ENCODE measurements around the gene SGIP1. TPM values are rescaled to one million over a fixed set of nuclear protein-coding genes. Genes with fewer than 3 reads are reported as not detected.
A peak's percentile ranks its signal among the peaks of the same experiment; 100 is the strongest.

SGIP1 gene
- total RNA-seq, 2 donors from 2014 or later = 3.4 to 4.9 TPM

DNA sequence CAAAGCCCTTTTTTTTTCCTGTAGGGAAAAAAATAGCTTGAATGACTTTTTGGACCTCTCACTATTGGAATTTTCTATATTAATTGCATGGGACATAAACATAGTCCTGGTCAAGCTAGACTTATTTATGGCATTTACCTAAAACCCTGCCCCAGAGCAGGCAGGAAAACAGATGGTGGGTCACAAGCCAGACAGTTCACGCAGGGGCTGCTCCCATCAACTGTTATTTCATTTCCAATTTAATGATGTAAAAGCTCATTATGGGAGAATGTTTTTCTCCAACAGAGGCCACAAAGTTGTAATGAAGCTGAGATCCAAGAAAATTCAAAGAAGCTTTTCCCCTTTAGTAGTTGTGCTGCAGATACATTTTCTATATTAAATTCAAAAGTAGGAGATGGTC is 99.2 kb downstream of the SGIP1 start:
- DNase-seq = no peak
- intact Hi-C loops (cut with DNase I) = no loop called here
- no peak for ATAC-seq

DNA sequence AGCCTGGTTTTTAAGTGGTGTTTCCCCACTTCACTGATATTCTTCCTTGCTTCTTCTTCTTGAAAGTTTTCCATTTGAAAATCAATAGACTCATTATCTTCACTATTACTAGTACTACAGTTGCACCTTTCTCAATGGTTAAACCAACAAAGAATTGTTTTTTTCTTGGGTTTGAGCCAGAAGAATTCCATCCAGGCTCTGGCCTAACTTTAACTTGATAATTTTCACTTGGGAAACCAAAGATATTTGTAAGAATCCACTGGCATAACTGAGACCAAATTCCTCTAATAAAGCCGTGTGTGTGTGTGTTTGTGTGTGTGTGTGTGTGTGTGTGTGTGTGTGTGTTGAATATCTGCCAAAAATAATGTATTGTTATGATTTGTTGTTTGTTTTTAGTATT is 103.2 kb downstream of the SGIP1 start:
- ATAC-seq = no peak
- intact Hi-C loops (cut with DNase I) = no loop called here
- no peak for DNase-seq

DNA sequence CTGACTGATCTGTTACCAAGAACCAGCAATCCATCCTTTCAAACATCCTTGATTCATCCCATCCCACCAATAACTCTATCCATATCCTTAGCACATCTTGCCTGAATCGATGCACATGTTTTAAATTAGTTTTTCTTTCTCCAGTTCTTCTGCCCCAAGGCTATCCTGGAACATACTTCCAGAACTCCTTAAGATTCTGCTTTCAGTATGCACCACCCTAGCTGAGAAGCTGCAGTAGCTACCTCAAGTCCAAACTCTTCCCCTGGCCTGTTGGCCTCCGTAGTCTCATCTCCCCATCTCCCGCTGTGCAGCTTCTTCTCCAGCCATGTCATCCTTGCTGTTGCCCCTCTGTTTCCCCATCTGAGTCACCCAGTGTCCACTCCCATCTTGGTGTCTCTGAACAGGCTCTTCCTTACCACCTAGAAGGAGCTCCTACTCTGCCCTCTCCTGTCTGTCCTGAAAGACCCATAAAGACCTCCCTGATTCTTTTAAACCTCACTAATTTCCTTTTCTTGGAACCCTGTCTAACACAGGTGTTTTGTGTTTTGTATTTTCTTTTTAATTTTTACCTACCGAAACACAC is 108.0 kb downstream of the SGIP1 start:
- intact Hi-C loops (cut with DNase I) = no loop called here
- ATAC-seq (no peak), DNase-seq (no peak)

DNA sequence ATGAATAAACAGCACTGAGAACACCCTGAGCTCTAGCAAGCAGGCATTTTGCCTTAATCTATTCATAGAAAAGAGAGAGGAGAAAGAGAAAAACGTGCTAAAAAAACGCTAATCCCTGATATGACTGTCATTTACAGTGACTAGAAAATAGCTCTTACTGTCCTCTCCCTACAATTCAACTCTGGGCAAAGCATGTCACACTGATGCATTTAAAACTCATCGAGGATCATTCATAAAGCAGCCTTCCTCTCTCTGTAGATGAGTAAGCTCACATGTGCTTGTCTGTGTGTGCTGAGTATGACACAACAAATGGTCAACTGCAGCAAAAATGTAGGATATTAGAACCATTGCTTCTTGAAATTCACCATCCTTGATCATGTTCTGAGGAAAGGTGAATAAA is 109.0 kb downstream of the SGIP1 start:
- no peak for DNase-seq
- ATAC-seq = no peak
- intact Hi-C loops (cut with DNase I) = no loop called here

DNA sequence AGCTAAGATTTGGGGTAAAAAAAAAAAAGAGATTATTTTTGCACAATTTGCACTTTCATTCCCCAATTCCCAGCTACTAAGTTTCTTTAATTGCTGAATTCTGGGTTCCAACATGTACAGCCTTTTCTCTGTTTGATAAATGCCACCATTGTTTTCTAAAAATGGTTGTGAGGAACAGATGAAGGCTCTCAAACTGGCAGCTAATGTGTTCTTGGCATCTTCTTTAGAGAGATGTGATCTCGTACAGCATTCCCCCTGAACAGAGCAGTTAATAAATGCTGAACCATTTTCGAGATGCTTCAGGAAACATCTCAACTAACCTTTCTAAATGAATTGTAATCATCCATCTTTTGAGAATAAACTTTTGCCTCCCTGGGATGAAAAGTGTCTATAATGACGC is 110.4 kb downstream of the SGIP1 start:
- intact Hi-C loops (cut with DNase I) = no loop called here
- no peak for DNase-seq
- no peak for ATAC-seq

DNA sequence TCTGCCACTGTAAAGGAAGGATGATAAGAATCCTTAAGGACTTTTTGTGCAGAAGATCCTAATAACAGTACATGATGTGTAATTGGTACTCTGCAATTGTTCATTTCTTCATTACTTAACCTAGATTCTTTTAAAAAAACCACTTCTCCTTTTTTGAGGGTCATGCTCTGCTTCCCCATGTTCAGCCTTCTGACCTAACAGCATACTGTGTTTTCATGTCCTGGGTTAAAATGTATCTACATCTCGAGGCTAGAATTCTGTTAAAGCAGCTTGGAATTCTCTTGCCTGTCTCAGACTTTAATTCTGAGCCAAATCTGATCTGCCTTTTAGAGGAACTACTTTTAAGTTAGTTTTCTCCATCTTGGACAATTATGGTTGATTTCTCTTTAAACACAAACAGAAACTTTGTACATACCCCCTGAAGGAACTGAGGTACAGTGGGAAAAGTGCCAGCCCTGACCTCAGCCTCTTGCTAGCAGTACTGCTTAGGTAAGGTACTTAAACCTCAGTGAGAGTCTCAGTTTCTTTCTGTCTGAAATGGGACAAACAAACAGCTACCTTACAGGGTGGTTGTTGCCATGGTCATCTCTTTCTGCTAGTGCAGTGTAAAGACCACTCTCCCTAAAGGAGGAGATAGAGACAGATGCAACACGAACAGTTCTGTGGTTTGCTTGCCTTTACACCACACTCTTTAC is 115.1 kb downstream of the SGIP1 start:
- intact Hi-C loops (cut with DNase I) = no loop called here
- ATAC-seq = no peak
- DNase-seq = no peak

DNA sequence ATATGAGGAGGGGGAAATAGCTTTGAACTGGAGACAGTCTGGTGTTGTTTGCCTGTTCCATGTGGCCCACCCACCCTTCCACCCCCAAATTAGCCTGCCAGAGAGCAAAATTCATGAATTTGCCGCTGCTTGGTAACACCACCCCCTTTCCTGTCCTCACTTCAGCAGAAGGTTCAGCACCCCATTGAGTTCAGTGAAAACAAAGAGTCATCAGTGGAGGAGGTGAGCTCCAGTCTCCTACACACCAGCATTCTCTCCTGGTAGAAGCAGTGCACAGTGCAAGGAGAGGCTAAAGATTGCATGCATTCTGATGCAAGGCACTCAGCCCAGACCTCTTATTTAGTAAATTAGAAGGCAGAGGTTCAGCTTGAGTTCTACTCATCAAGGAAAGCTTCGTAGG is 118.6 kb downstream of the SGIP1 start:
- intact Hi-C loops (cut with DNase I) = no loop called here
- ATAC-seq = no peak
- no peak for DNase-seq

DNA sequence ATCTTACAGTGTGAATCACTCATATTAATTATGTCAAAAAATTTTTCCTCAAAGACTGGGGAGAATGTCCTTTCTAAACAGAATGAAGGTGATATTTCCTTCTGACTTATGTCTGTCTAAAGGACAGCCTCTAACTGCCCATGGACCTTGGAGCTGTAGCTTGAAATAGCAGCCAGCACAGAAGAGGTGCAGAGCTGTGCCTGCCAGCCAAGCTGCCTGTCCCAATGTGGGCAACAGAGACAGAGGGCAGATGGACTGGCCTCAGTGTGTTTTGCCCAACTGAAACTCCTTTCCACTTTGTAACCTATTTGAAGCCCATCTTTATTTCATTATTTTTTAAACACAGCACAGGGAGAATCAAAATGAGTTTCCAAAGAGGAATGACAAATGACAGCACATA is 120.7 kb downstream of the SGIP1 start:
- ATAC-seq = peak; percentile 44 to 62
- intact Hi-C loops (cut with DNase I) = no loop called here
- DNase-seq = no peak

DNA sequence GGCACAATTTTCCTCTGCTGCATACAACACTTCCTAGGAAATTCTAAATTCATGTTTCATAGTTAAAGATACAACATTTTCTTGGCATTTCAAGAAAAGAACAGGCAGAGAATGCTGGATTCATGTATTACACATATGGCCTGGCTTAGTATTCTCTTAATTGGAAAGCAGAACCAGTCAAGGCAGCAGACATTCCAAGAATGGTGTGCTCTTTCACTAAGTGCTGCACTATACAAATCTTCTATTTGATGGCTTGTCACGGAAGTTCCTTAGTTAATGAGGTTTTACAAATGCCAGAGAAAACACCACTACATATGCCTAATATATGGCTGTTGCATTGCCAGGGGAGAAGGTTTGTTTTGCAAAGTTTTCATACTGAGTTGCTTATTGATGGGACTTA is 137.5 kb downstream of the SGIP1 start:
- ATAC-seq (no peak), DNase-seq (no peak)
- intact Hi-C loops (cut with DNase I) = no loop called here

DNA sequence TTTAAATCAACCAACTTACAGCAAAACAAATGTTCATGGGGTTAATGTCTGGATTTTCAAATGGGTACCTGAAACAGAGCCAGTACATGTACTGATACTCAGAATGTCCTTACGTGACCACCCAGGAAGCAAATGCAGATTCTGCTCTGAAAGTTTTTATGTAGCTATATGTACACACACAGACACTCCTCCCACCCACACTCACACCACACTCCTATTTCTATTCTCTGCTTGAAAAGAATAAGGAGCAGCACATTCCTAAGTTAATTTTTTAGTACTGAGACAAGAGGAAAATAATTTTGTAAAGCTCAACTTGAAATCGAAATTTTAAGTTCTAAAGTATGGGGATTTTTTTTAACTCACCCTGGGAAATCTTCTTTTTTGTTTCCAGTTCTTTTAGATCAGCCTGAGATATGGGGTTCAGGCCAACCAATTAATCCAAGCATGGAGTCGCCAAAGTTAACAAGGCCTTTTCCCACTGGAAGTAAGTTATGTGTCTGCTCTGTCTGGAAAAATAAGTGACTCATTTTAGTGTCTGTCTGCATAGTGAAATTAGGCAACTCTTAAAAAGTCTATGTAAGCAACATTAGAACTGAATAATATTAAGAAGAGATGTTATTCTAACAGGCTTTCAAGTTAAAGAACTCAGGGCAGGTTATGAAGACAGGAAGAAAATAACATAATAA is 142.8 kb downstream of the SGIP1 start:
- intact Hi-C loops (cut with DNase I) = no loop called here
- no peak for DNase-seq
- peak; percentile 57 to 94 for ATAC-seq

DNA sequence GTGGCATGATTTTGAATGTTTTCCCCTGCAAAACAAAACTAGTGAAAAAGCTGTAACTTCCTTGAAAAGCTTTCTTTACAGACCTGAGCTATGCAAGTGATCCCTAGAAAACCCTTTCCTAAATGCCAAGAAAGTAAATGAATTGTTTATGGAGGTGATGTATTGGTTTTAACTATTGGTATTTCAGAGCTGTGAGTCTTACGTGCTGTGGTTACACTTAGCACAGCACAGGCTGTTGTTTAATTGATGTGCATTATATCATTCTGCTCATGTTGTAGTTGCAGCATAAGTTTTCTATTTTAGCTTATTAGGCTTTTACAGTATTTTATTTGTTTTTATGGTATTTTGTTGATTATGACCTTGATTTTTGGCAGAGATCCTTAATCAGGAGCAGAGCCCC is 144.2 kb downstream of the SGIP1 start:
- DNase-seq = no peak
- intact Hi-C loops (cut with DNase I) = no loop called here
- ATAC-seq = no peak

DNA sequence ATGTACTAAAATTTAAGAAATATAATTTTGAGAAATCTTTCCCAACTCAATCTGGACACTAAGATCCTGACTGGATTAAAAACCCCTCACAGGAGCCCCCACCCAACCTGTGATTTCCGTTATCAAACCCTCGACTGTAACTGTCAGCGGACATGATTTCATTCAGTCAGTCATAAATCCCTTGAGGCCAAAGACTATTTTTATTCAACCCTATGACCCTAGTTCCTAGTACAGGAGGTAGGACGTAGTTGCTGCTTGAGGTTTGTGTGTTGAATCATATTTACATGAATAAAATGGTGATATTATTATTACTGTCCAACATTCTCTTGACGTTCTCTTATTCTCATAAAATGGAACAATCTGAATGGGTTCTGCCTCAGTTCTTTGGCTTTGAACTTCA is 145.2 kb downstream of the SGIP1 start:
- intact Hi-C loops (cut with DNase I) = no loop called here
- ATAC-seq = no peak
- DNase-seq = no peak

DNA sequence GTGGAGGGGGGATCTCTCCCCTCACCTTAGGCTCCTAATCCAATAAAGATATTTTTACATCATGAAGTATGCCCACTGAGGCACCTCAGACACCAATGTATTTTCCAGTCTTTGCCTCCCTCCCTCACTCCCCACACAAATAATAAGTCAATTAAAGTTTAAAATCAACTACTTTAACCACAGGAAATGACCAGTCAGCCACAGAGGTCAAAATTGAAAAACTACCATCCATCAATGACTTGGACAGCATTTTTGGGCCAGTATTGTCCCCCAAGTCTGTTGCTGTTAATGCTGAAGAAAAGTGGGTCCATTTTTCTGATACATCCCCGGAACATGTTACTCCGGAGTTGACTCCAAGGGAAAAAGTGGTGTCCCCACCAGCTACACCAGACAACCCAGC is 147.7 kb downstream of the SGIP1 start:
- ATAC-seq = no peak
- intact Hi-C loops (cut with DNase I) = no loop called here
- no peak for DNase-seq

DNA sequence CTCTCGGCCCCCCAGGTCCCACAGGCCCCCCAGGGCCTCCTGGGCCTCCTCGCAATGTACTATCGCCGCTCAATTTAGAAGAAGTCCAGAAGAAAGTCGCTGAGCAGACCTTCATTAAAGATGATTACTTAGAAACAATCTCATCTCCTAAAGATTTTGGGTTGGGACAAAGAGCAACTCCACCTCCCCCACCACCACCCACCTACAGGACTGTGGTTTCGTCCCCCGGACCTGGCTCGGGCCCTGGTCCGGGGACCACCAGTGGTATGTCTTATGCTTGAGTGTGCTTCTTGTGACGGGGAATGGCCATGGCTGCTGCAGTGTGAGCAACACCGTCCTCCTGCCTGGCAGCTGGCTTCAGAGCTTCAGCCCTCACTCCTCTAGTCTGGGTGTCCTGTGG is 148.2 kb downstream of the SGIP1 start:
- DNase-seq (no peak), ATAC-seq (no peak)
- intact Hi-C loops (cut with DNase I) = no loop called here

DNA sequence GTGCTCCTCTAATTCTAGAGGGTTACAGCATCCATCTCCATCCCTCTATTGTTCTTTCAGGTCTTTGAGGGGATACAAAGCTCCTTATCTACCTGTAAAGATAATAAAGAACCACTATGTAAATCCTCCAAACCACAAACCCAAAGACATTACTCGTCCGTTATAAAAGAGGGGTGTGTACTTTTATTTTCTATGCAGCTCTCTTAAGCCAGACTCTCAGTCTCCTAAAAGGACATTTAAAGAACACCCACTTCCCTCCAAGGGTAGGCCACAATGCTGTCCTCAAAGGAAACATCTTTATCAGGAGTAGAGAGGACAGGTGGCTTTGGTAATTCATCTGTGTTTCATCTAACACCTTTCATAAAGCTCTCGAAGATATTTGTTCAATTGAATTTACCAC is 150.4 kb downstream of the SGIP1 start:
- intact Hi-C loops (cut with DNase I) = no loop called here
- ATAC-seq (no peak), DNase-seq (no peak)

DNA sequence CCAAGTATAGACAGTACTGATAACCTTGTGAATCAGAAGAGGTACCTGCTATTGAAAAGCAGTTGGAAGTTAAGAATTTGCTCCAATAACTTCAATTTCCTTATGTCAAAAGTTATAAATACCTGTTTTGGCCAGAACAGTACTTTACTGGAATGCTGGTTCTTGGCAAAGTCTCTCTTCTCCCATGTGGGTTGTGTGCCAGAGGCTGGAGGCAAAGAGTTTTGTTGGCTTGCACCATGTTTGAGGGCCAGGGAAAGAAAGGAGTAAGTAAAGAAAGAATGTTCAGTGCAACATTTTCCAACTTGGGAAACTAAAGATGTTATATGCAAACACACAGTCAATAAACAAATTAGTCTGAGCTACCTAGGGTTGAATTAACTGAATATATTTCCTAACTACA is 151.3 kb downstream of the SGIP1 start:
- DNase-seq = no peak
- ATAC-seq = peak in 1 of 2 donors; percentile 37
- intact Hi-C loops (cut with DNase I) = no loop called here

DNA sequence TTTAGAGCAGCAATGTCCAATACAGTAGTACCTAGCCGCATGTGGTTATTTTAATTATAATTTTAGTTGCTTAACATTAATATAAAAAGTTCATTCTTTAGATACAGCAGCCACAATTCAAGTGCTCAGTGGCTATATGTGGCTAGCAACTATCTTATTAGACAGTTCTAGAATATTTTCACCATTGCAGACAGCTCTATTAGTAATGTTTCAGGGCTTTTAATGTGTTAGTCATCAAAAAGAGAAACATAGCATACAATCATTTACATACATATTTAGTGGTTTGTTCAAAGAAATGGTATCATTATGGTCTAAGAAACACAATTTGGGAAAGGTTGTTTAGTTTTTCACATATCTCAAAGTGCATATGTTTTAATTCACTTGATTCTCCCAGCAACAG is 151.7 kb downstream of the SGIP1 start:
- no peak for DNase-seq
- intact Hi-C loops (cut with DNase I) = no loop called here
- ATAC-seq = no peak

DNA sequence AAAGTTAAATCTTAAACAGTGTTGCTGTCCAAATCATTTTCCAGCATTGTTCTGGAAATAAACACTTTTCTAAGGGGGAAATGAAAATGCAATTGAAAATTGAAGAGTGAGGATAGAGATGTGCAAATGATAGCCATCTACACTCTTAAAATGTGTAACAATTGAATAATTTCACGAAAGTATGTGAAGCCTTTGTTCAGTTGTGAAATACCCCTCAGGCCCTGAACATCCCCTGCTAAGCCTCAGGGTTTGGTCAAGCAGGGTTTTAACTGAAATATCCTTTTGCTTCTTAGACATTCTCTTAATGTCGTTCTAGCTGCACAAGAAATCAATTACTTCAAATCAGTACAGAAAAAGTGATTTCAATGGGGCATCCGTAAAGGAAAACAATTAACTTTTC is 152.5 kb downstream of the SGIP1 start:
- ATAC-seq = no peak
- no peak for DNase-seq

DNA sequence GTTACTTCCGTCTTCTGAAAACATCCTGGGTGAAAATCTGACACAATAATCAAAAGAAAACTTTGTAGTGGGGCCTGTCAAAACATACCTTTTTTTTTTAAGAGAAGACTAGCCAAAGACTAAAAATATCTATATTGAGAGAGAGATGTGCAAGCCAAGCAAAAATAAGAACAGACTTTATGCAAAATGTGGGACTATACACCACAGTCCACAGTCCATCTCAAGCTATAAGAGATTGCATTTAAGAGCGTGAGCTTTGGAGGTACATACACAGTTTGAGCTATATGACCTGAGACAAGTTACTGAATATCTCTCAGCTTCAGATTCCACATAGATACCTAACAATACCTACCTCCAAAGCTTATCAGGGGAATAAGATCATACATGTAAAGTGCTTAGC is 153.4 kb downstream of the SGIP1 start:
- DNase-seq (no peak), ATAC-seq (no peak)
- intact Hi-C loops (cut with DNase I) = no loop called here

More for the DNA sequence above, 152.5 kb downstream of the SGIP1 start:
- intact Hi-C loops (cut with DNase I) = no loop called here

DNA sequence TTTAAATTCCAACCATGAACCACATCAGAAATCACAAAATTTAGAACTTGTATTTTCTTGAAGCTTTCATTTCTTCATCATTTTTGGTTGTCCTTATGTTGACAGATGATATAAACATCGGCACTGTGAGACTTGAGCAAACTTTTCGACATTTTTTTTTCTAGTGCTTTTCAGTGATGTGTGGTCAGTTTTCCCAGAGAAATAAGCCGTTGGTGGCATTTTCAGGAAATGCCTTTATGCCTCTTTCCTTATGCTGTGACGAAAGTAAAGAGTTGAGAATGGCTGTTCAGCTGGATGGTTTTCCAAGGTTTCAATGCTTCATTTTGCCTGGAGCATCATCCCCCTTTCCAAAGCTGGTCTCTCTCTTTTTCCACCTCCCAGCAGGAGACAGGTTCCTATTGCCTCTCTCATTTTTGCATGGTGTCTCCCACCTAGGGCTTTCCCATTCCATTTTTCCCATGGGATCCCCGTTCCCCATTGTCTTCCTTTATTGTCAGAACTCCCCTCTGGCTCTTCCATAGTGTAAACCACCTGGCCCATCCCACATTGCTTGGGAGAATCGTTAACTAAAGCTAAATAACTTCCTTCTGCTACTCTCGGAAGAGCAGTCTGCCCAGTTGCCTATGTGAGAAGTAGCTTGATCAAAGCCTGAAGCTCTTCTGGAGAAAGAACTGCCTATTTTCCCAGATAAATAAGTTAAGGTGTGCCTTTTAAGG is 156.9 kb downstream of the SGIP1 start:
- intact Hi-C loops (cut with DNase I) = no loop called here
- DNase-seq (no peak), ATAC-seq (no peak)

Measured in left cardiac atrium (tissue), 4 donors.